ENCODE results near the gene MARCKS. TPM values are rescaled to one million over a fixed set of nuclear protein-coding genes. Genes with fewer than 3 reads are reported as not detected.

The MARCKS gene
- total and polyA plus RNA-seq, 12 donors = 6.7 to 65.2 (median 15.6) TPM

DNA sequence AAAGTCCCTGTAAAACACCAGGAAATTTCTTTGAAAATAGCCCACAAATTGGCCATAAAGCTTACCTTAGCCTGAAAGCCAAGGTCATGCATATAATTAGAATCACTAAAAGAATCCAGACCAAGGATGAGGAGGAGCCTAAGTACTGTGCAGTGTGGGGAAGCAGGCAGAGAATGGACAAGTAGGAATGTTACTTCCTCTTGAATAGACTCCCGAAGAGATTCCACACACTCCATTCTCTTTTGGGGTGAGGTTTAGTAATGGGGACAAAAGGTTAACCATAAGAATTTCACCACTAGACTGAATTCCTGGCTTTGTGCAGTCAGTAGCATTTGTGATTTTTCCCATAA is 27.5 kb upstream of the MARCKS start:
- H3K4me1 ChIP-seq = peaks cover 0 to 18% (median 13%) of the 10 kb centered on the region in 9 donors
- DNase-seq = no peak
- ATAC-seq = no peak
- TF ChIP-seq, protein P1, sequence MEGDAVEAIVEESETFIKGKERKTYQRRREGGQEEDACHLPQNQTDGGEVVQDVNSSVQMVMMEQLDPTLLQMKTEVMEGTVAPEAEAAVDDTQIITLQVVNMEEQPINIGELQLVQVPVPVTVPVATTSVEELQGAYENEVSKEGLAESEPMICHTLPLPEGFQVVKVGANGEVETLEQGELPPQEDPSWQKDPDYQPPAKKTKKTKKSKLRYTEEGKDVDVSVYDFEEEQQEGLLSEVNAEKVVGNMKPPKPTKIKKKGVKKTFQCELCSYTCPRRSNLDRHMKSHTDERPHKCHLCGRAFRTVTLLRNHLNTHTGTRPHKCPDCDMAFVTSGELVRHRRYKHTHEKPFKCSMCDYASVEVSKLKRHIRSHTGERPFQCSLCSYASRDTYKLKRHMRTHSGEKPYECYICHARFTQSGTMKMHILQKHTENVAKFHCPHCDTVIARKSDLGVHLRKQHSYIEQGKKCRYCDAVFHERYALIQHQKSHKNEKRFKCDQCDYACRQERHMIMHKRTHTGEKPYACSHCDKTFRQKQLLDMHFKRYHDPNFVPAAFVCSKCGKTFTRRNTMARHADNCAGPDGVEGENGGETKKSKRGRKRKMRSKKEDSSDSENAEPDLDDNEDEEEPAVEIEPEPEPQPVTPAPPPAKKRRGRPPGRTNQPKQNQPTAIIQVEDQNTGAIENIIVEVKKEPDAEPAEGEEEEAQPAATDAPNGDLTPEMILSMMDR (IDR thresholded peaks at IDR 0.05) = no peak
- intact Hi-C loops (cut with DNase I) = no loop called here
- no peaks in the 10 kb centered on the region for H3K36me3 ChIP-seq
- no peak overlapping the region for H3K27ac ChIP-seq
- WGBS, 2 donors = 47 to 70% methylated on average over 1 of the region's 1 CpG
- H3K27me3 ChIP-seq = peaks cover 0 to 2% (median 0%) of the 10 kb centered on the region in 7 donors
- H3K9me3 ChIP-seq = no peaks in the 10 kb centered on the region
- H3K4me3 ChIP-seq = no peak overlapping the region

DNA sequence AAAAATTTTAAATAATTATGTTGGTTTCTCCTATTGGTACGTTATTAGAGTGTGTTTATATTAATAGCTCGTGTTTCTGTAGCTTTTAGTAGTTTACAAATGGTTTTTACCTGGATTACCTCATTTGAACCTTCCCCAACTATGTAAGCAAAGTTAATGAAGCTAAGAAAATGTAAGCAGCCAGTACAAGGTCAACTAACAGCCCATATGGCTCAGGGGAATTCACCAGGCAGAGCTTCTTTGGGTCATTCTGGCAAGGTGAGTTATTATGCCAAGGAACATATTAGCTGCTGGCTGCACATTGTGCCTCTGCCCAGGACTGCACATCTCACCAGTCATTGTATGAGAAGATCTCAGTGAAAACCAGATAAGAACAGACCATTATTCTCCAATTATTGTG is 27.0 kb upstream of the MARCKS start:
- Histone ChIP-seq H3K4me1 (peaks cover 0 to 14% (median 9%) of the 10 kb centered on the region in 9 donors), H3K27me3 (peaks cover 0 to 2% (median 0%) of the 10 kb centered on the region in 7 donors), H3K27ac (no peak overlapping the region), H3K36me3 (no peaks in the 10 kb centered on the region), H3K4me3 (no peak overlapping the region), H3K9me3 (no peaks in the 10 kb centered on the region)
- ATAC-seq (no peak), DNase-seq (no peak)
- TF ChIP-seq, protein P1 (IDR thresholded peaks at IDR 0.05) = no peak
- intact Hi-C loops (cut with DNase I) = no loop called here
- WGBS, 2 donors = 95 to 97% methylated on average over 2 of the region's 2 CpGs

DNA sequence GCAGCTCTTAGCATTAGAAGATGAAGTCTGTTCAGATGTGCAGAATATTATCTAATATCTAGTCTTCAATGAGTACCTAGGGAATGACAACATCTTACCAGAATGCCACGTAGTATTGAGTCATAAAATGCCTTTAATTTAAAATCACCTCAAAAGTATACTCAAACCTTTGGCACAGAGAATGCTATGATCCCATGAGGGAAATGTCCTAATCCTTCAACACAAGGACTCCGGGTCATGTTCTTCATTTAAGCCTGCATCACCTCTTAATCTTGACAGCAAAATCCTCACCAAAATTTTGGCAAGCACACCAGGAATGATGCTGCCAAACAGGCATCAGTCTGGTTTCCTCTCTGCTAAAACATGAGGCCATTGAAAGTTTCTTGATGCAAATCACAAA is 23.6 kb upstream of the MARCKS start:
- H3K9me3 ChIP-seq = no peaks in the 10 kb centered on the region

DNA sequence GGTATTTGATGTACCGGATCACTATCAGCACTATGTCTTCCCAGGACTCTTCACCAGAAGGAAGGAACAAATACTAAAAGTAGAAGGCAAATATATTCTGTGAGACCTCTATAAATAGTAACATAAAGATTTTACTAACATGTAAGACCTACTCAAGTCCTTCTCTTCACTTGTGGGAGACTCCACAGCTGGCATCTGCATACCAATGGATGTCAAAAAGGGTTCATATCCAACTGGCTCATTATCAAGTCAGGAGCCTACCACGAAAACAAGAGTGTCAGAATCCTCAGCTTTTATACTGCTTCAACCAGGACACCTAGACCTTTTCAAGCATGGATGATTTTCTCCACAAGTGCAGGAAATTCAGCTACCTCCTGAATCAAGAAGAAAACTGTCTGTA is 20.0 kb upstream of the MARCKS start:
- intact Hi-C loops (cut with DNase I) = no loop called here
- no peak for DNase-seq
- Histone ChIP-seq H3K4me3 (no peak overlapping the region), H3K27me3 (no peaks in the 10 kb centered on the region), H3K36me3 (no peaks in the 10 kb centered on the region), H3K4me1 (peaks cover 0 to 3% (median 0%) of the 10 kb centered on the region in 9 donors), H3K9me3 (no peaks in the 10 kb centered on the region), H3K27ac (no peak overlapping the region)
- TF ChIP-seq, protein P1 (IDR thresholded peaks at IDR 0.05) = no peak
- 85 to 88% methylated on average over 2 of the region's 2 CpGs for WGBS, 2 donors
- ATAC-seq = no peak

More for the DNA sequence above, 23.6 kb upstream of the MARCKS start:
- Histone ChIP-seq H3K27ac (no peak overlapping the region), H3K4me3 (no peak overlapping the region), H3K4me1 (peaks cover 0 to 3% (median 0%) of the 10 kb centered on the region in 9 donors), H3K36me3 (no peaks in the 10 kb centered on the region), H3K27me3 (peaks cover 0 to 2% (median 0%) of the 10 kb centered on the region in 7 donors)
- intact Hi-C loops (cut with DNase I) = no loop called here
- no peak for DNase-seq
- WGBS, 2 donors = 25 to 36% methylated on average over 2 of the region's 2 CpGs
- ATAC-seq = no peak
- TF ChIP-seq, protein P1 (IDR thresholded peaks at IDR 0.05) = no peak

Data from heart right ventricle (tissue), 16 donors.